ENCODE results near the gene PCGF5. TPM values are rescaled to one million over a fixed set of nuclear protein-coding genes. Genes with fewer than 3 reads are reported as not detected.

The PCGF5 gene
- total RNA-seq, 1 donor from 2014 or later = 27.4 TPM

GRCh38 chr10:91210014-91210413, 10.4 kb upstream of the PCGF5 start:
- no peak for DNase-seq (ENCODE audit: low read depth)
- H3K4me3 ChIP-seq (ENCODE audit: low read depth, low read length) = no peak overlapping the region
- TF ChIP-seq CTCF (conservative IDR thresholded peaks at IDR 0.05; ENCODE audit: low read depth, low read length) = no peak

- no peak for TF ChIP-seq CTCF (conservative IDR thresholded peaks at IDR 0.05; ENCODE audit: low read depth, low read length)
- H3K4me3 ChIP-seq (ENCODE audit: low read depth, low read length) = no peak overlapping the region
- no peak for DNase-seq (ENCODE audit: low read depth)
Observed at GRCh38 chr10:91210435-91210834, 10.0 kb upstream of the PCGF5 start.

GRCh38 chr10:91211675-91212074, 8.8 kb upstream of the PCGF5 start:
- no peak for DNase-seq (ENCODE audit: low read depth)
- TF ChIP-seq CTCF (conservative IDR thresholded peaks at IDR 0.05; ENCODE audit: low read depth, low read length) = no peak
- H3K4me3 ChIP-seq (ENCODE audit: low read depth, low read length) = no peak overlapping the region

GRCh38 chr10:91214911-91215310, 5.6 kb upstream of the PCGF5 start:
- TF ChIP-seq CTCF (conservative IDR thresholded peaks at IDR 0.05; ENCODE audit: low read depth, low read length) = no peak
- DNase-seq (ENCODE audit: low read depth) = no peak
- no peak overlapping the region for H3K4me3 ChIP-seq (ENCODE audit: low read depth, low read length)

- no peak for DNase-seq (ENCODE audit: low read depth)
- no peak overlapping the region for H3K4me3 ChIP-seq (ENCODE audit: low read depth, low read length)
- no peak for TF ChIP-seq CTCF (conservative IDR thresholded peaks at IDR 0.05; ENCODE audit: low read depth, low read length)
Observed at GRCh38 chr10:91215384-91215783, 5.1 kb upstream of the PCGF5 start.

- no peak for TF ChIP-seq CTCF (conservative IDR thresholded peaks at IDR 0.05; ENCODE audit: low read depth, low read length)
- DNase-seq (ENCODE audit: low read depth) = no peak
- H3K4me3 ChIP-seq (ENCODE audit: low read depth, low read length) = peak overlapping the region; percentile 66
Observed at GRCh38 chr10:91219371-91220193, 881 bp upstream of the PCGF5 start.
